ENCODE data around the gene TEX48.

Gene TEX48

GRCh38 chr9:114693248-114693855 is 11.4 kb upstream of the TEX48 start:
- DNase-seq: no peak

DNA sequence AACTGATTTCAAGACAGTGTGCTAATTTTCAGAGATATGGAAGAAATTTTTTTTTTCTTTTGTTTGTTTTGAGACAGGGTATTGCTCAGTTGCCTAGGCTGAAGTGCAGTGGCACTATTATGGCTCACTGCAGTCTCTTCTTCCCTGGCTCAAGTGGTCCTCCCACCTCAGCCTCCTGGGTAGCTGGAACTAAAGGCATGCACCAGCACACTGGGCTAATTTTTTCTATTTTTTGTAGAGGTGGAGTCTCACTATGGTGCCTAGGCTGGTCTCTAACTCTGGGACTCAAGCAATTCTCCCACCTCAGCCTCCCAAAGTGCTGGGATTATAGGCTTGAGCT is 9.9 kb upstream of the TEX48 start:
- DNase-seq: no peak

DNA sequence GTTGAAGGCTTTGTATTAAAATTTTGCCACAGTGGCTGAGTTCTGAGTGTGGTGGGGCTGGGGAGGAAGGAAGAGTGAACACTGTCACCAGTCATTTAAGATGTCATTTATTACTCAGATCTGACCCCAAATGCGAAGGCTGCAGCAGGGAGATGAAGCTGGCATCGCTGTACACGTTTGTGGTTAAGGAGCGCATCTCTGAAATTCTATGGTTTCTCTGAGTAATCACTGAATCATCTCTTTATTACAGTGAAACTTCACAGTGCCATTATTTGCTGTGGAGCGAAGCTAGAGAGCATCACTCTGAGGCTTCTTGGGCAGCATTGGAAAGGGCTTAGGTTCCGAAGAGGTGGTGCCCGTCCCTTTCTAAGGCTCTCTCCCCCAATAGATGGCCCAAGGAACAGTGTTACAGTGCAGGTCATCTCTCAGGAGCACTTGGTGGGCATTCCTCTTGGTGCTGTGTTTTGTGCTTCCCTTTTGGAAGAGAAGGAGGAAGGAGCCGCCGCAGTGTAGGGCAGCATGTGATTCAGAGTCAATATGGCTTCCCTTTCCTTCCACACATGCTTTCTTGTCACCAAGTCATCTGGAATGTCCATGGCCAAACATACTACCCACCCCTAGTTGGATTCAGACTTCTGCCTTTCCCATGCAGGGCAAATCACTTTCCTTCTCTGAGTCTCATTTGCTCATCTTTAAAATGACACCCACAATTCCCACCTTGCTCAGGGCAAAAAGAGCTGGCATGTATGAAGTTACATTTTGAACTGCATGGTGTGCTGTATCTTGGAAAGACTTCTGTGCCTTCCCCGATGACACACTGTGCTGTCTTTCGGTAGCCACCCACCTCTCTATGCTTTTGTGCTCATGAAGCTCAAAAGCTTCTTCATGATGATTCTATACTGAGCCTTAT is 9.3 kb upstream of the TEX48 start:
- DNase-seq: no peak

DNA sequence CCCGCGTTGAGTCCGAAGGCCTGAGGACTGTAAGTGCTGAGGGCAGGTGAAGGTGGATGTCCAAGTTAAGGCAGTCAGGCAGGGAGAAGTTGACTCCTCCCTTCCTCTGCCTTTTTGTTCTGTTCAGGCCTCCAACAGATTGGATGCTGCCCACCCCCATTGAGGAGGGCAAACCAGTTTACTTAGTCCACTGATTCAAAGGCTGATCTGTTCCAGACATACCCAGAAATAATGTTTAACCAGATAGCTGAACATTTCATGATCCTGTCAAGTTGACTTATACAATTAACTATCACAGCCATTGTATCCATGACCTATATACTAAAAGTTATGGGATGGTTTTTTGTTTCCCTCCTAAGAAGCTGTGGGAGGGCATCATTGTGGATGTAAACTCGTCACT is 8.3 kb upstream of the TEX48 start:
- DNase-seq: no peak

GRCh38 chr9:114689813-114690212 is 7.8 kb upstream of the TEX48 start:
- DNase-seq: no peak

DNA sequence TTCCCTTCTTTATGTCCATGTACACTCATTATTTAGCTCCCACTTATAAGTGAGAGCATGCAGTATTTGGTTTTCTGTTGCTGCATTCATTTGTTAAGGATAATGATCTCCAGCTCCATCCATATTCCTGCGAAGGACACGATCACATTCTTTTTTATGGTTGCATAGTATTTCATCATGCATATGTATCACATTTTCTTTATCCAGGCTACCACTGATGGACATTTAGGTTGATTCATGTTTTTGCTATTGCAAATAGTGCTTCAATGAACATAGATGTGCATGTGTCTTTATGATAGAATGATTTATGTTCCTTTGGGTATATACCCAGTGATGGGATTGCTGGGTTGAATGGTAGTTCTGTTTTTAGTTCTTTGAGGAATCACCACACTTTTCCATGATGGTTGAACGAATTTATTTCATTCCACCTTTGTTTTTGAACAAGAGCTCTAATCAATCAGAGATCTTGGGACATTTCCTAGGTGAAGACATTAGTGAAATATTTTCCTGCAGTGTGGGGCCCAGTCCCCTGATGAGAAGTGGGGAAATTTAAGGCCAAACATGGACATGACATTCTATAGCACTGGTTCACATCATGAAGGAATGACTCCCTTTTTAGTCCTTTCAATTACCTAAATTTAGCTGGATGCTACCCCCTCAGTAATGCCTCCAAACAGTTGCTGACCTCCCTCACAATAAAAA is 7.1 kb upstream of the TEX48 start:
- no peak for DNase-seq

DNA sequence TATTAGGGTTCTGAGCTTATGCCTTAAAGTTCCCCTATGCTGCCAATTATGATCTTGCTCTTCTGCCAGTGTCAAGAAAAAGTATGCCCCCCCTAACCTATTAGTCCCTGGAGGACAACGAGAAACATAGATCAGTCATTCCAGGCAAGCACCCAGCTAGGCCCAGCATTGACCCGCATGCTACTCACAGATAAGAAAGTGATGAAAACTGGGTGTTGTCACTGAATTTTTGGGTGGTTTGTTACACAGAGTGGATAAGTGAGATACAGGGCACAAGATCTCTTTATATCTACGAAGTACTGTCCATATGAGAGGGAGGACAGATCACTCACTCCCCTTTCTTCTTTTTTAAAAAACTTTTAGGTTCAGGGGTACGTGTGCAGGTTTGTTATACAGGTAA is 6.4 kb upstream of the TEX48 start:
- no peak for DNase-seq

- no peak for DNase-seq
Measured at GRCh38 chr9:114687034-114687433, 5.0 kb upstream of the TEX48 start.

DNA sequence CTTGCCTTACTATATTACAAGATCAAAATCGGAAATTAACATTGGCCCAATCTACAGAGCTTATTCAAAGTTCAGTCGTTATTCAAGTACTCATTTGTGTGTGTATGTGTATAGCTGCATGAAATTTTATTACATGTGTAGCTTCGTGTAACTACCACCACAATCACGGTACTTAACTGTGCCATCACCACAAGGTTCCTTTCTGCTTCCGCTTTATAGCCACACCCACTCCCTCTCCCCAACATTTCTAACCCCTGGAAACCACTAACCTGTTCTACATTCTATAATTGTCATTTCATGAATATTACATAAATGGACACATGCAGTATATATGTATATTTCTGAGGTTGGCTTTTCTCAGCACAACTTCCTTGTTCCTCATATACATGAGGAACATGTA is 4.0 kb upstream of the TEX48 start:
- DNase-seq: no peak

- DNase-seq: no peak
Measured at GRCh38 chr9:114684036-114684435, 2.0 kb upstream of the TEX48 start.

DNA sequence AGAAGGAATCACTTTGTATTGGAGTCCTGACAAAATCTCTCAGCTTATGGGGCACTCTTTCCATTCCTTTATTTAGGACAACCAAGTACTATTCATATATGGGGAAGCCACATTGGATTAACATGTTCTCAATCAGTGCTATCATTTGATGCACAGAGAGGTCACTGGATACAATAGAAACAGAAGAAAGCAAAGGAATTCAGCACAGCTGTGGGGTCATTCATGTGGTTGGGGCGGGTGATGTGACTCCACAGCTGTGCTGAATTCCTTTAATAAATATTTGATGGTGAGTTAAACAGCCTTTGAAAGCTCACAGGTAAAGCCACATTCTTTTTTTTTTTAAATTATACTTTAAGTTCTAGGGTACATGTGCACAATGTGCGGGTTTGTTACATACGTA is 854 bp upstream of the TEX48 start:
- no peak for DNase-seq

DNA sequence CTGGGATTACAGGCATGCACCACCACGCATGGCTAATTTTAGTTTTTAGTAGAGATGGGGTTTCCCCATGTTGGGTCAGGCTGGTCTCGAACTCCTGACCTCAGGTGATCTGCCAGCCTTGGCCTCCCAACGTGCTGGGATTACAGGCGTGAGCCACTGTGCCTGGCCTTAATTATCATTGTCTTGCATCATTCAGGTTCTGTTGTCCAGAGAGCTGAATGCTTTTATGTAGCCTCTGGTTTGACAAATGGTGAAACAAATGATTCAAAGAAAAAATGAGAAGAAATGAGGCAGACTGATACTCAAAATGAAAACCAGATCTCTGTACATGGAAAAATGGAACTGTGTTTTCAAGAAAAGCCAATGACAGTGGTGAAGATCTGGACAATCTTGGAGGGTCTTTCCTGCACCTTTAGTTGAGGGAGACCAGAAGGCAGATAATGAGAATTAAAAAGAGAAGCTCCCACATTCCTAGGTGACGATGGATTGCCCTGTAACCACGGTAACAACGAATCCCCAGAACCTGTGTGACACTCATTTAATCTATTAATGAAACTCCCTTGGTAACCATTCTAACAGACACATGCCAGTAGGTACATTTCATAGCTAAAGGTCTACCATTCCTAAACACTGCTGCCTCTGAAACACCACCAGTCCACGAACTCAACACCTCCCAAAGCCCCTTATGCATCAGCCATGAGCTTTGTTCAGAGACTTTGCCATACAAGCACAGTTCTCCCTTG is 1.6 kb downstream of the TEX48 start:
- DNase-seq: no peak

DNA sequence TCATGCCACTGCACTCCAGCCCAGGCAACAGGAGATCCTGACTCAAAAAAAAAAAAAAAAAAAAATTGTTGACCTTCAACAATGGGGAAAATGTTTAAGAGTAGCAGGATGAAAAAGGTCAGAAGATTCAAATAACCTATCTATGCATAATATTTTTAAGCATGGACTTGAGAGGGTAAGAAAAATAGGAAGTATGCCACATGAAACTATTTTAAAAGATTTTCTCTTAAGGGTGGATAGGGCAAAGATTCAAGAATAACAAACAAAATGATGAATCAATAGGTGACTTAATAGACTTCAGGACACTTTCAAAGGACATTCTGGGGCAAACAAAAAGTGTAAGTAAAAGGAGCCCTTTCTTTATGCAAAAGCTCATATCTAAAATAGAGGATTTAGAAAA is 3.2 kb downstream of the TEX48 start:
- no peak for DNase-seq

GRCh38 chr9:114678130-114678529 is 3.9 kb downstream of the TEX48 start:
- no peak for DNase-seq

DNA sequence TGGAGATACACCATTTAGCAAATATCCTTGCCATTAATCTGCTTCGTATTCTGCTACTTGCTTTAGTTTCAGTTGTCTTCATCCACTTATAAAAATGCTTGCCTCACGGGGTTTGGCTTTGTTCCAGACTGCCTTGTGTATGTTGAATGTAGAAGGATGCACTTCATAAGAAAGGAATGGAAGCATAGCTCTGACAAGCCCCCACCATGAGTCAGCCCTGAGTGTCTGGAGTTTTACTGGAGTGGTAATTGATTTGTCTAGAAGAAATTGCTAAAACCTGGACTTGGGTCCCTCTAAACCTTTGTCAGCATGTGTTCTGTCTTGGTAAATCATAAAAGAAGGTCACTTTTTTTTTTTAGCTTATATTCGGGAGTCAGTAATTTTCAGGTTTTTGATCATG is 4.6 kb downstream of the TEX48 start:
- DNase-seq: no peak

- DNase-seq: no peak
Measured at GRCh38 chr9:114676901-114677300, 5.1 kb downstream of the TEX48 start.

DNA sequence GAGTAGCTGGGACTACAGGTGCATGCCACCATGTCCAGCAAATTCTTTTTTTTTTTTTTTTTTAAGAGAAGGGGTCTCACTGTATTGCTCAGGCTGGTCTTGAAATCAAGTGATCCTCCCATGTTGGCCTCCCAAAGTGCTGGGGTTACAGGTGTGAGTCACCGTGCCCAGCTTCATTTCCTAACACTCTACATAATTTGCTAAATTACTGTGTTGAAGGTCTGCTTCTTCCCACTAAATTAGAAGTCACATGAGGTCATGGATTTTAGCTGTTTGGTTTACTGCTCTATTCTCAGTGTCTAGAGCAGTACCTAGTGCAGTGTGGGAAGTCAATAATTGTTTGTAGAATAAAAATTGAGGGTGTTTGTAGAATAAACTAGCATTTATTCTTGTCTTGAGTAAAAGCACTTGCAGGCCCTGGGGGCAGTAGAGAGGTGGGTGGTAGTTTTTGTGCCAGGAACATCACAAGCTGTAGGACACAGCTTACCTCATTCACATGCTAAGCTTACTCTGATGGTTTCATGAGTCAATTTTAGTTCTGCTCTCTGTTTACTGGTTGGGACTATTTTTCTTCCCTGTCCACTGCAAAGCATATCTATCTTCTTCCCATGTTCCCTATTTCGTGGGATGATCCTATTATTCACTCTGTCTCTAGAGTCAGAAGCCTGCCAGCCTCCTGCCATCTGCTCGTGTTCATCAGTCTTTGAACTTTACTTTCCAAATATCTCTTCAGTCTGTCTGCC is 7.0 kb downstream of the TEX48 start:
- DNase-seq: no peak

DNA sequence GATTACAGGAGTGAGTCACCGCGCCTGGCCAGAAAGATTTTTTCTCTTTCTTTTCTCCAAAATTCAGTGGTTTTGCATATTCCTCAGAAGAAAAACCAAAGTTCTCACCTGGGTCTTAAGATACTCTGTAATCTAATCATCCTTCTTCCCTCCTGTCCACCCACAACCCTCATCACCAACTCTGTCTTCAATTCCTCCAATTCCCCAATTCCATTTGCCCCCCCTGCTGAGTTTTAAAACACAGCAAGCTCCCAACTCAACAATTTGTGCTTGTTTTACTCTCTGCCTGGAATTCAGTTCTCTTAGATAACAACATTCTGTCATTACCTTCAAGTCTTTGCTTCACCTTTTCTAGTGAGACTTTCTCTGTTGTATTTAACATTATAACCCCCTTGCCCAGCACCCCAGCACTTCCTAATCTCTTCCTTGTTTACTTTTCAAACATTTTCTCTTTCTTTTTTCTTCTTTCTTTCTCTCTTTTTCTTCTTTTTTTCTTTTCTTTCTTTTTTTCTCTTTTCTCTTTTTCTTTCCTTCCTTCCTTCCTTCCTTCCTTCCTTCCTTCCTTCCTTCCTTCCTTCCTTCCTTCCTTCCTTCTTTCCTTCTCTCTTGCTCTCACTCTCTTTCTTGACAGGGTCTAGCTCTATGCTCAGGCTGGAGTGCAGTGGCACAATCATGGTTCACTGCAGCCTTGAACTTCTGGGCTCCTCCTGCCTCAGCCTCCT is 7.8 kb downstream of the TEX48 start:
- no peak for DNase-seq

DNA sequence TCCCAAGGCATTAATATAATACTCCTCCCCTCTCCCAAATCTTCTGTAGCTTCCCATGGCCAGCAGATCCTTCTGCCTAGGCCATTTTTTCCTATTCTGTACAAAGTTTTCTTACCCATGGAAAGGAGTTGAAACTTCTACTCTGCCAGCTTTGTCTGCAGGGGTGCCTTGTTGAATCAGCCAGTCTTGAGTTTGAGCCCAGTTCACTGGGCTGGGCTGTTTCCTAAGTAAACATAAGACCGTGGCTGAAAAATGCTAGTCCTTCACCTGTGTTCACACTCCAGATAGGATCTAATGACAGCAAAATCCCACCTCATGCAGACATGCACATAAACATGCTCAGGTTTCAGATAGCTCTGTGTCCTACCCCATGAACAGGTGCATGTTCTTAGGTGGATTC is 10.4 kb downstream of the TEX48 start:
- no peak for DNase-seq

DNA sequence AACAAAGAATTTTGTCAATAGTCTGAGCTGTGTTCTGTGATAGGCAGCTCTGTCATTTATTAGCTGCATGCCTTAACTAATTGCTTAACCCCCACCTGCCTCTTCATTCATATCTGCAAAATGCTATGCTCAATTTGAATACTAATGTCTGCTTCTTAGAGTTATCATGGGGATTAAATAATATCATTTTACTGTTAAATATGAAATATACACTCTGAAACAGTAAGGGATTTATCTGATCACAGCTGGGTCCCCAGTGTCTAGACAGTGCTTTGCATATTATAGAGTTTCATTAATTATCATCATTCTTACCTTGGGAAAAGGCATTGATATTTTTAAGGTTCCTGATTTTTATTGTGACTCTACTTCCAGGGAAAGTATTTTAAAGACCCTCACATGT is 12.0 kb downstream of the TEX48 start:
- no peak for DNase-seq

GRCh38 chr9:114668146-114668545 is 13.8 kb downstream of the TEX48 start:
- no peak for DNase-seq

DNA sequence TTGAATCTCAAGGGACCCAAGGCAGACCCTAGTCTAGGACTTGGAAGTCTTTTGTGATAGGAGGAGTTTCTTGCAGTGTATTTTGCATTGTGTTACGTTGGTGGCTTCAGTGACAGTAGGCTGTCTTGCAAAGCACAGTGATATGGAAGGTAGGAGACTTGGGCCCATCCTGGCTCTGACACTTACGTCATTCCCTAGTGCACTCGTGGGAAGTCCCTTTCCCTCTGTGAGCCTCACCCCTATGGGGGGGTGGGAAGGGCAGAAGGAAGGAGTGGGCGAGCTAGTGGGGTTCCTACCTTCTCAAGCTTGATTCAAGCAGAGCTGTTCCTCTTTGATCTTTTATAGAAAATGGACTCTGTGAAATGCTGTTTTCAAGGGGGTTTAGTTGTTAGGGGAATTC is 15.1 kb downstream of the TEX48 start:
- no peak for DNase-seq

Measured in hippocampal formation (tissue), 2 donors.